Right ventricle myocardium inferior (tissue), 1 donor: ENCODE measurements around the gene FBN1. TPM values are rescaled to one million over a fixed set of nuclear protein-coding genes. Genes with fewer than 3 reads are reported as not detected.

ENCODE experiments used
- ATAC-seq: fragments of 200-7000 bp; cut with Tn5 transposase; one replicate; pipeline ENCODE4 v1.9.1; 2020; ENCODE audit warnings: mild to moderate bottlenecking, moderate library complexity
- DNase-seq: peaks from one replicate; pipeline ENCODE4 v3.0.0; 2021; ENCODE audit errors: missing footprints
- intact Hi-C: fragments of 100-400 bp; cut with DNase I; formaldehyde crosslinking; loops from one replicate; pipeline ENCODE4 v1.11.0; 2022
- total RNA-seq: library from RNA; stranded (reverse); fragmentation: NEBNext Ultra II Directional; extraction: Animal tissue kit (Norgen Biotek cat#: 25700); gene quantifications from one replicate; pipeline ENCODE4 v1.2.1, GENCODE V29; 2021
- donor health status: DM: no; HTN: yes; CAD: no; lungs with severe emphysema.

The FBN1 gene
- total RNA-seq, 1 donor from 2014 or later, result 41.0 TPM

DNA sequence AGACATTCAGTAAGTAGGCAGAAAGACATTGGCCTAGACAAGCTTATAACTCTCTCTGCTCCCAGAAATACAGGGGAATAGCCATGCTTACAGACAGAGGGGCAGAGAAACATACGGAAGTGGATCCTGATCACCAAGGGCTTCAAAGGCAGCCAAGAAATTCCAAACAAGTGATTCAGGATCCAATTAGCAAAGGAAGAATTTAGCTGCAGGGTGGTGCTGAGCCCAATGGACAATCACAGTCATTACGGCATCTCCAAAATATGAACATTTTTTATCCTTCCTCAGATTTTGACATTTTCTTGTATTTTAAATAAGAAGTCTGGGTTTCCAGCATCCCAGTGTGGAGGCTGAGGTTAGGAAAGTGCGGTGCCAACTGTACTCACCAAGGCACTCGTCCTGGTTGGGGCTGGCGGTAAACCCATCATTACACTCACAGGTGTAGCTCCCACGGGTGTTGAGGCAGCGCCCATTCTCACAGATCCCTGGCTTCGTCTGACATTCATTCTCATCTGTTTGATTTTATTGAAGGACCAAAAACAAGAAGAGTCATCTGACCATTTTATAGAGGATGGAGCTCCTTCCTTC is 217.5 kb downstream of the FBN1 start:
- DNase-seq, result no peak

DNA sequence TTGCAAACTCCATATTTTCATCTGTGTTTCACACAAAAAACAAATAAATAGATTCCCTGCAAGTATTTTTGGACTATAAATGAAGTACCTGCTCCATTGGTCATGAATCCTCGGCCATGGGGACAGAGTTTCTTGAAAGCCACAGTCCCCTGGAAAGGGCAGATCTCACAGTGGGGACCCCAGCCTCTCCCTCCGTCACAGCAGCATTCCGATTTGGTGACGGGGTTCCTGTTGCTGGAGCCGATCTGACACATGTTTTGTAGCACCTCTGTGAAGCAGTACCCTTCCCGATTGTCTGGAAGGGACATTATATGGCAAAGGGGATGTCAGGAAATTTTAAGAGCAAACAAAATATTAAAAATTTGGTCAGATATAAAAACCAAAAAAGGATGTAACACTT is 218.0 kb downstream of the FBN1 start:
- intact Hi-C loops, result no loop called here
- no peak for DNase-seq
- ATAC-seq, result no peak

More for the DNA sequence above, 217.5 kb downstream of the FBN1 start:
- intact Hi-C loops, result no loop called here
- no peak for ATAC-seq

- ATAC-seq, result no peak
- intact Hi-C loops, result no loop called here
- no peak for DNase-seq
Observed at GRCh38 chr15:48426941-48427340, 218.6 kb downstream of the FBN1 start.

DNA sequence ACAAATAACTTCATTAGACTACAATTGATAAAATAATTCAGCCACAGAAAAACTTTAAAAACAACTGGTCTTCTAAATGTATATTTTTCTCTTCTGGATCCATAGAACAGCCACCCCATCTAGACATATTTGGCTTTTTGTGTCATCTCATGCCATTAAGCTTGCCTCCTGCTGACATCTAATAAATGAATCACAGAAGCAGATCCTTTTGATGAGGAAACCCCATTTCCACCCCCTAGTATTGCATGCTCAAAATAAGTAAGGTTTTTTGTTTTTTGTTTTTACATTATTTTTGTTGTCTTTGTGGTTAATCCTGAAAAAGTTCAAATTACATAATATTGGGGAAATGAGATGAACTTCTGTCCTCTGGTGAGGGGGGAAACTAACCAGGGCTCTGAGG is 219.5 kb downstream of the FBN1 start:
- no peak for DNase-seq
- intact Hi-C loops, result no loop called here
- ATAC-seq, result no peak

- no peak for ATAC-seq
- intact Hi-C loops, result no loop called here
Observed at GRCh38 chr15:48425051-48425450, 220.5 kb downstream of the FBN1 start.

DNA sequence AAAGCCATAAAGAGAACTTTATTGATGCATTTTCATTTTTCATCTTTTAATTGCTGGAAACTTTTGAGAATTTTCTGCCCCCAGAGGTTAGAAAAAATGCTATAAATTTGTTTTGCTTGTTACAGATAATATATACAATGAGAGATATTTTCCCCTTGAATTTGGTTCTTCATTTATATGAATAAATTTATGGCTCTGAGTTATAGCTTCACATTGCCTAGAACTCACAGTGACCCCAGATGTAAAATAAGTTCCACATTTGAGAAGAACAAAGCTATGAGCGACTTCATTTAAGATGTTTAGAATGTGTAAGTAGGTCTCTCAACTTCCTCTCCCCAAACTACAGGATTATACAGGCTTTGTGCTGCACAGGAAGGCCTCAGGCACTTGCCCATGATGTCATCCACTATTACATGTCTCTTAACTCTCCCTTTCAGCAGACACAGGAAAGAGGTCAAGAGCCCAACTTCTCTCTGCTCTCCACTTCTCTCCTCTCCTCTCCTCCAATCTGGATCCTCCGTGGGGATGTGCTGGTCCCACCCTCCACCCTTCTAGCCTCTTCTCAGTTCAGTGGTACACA is 221.5 kb downstream of the FBN1 start:
- ATAC-seq (no peak), DNase-seq (no peak)
- intact Hi-C loops, result no loop called here

More at GRCh38 chr15:48425051-48425450, 220.5 kb downstream of the FBN1 start:
- no peak for DNase-seq

DNA sequence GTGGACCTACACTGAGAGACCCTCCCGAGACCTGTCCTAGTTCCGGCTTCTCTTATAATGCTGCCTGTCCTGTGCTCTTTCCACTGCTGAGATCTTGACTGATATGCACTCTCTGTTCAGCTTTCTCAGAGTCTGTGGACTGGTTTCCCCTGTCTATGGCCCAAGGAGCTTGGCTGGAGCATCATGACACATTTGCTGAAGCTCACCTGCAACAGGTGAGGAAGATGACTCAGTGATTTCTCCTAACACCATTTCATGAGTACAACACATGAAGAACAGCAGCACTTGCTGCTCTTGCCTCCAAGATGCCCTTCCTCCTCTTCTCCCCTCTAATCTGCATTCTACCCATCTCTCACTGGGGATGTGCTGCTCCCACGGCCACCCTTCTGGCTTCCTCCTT is 222.2 kb downstream of the FBN1 start:
- intact Hi-C loops, result no loop called here
- no peak for DNase-seq
- no peak for ATAC-seq

GRCh38 chr15:48422401-48422800 is 223.1 kb downstream of the FBN1 start:
- intact Hi-C loops, result no loop called here
- no peak for DNase-seq
- ATAC-seq, result no peak

GRCh38 chr15:48421362-48421761 is 224.1 kb downstream of the FBN1 start:
- DNase-seq (no peak), ATAC-seq (no peak)
- intact Hi-C loops, result no loop called here

DNA sequence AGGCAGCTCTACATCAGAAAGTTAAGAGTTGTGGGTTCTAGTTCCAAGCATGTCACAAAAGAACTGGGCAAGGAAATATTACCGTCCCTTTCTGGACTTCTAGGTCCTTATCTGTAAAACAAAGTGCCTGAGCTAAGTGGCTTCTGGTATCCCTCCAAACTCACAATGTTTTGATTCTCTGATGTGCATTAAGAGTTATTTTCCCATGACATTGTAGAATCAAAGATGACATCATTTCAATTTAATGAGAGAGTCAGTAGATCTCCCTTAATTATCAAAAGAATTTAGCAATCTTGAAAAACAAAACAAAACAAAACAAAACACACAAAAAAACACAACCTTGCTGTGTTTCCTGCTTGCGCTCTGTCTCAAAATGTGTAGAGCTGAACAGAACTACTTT is 225.6 kb downstream of the FBN1 start:
- intact Hi-C loops, result loop anchor here (10.0 kb wide), 1 partner anchor 55 kb away; no protein-coding TSS in a partner anchor
- ATAC-seq (no peak), DNase-seq (no peak)

DNA sequence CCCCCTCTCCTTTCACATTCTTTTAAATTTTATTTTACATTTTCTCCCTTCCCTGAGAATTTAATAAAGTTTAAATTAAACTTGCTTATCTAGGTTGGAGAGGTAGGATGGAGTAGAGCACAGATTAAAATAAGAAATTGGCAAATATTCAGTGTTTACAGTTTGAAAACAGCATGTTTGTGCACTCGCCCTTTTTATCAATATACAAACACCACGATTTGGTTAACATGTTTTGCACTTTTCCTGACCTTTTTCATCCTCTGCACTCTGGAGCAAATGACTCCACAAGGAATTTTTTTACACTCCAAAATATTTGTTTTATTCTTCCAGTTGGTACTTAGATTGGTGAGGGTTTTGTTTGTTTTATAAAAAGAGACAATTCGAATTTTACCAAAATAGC is 227.2 kb downstream of the FBN1 start:
- ATAC-seq, result no peak
- no peak for DNase-seq
- intact Hi-C loops, result loop anchor here (10.0 kb wide), 1 partner anchor 54 kb away; no protein-coding TSS in a partner anchor

GRCh38 chr15:48416301-48416700 is 229.2 kb downstream of the FBN1 start:
- ATAC-seq, result no peak
- intact Hi-C loops, result loop anchor here (10.0 kb wide), 1 partner anchor 52 kb away; no protein-coding TSS in a partner anchor

DNA sequence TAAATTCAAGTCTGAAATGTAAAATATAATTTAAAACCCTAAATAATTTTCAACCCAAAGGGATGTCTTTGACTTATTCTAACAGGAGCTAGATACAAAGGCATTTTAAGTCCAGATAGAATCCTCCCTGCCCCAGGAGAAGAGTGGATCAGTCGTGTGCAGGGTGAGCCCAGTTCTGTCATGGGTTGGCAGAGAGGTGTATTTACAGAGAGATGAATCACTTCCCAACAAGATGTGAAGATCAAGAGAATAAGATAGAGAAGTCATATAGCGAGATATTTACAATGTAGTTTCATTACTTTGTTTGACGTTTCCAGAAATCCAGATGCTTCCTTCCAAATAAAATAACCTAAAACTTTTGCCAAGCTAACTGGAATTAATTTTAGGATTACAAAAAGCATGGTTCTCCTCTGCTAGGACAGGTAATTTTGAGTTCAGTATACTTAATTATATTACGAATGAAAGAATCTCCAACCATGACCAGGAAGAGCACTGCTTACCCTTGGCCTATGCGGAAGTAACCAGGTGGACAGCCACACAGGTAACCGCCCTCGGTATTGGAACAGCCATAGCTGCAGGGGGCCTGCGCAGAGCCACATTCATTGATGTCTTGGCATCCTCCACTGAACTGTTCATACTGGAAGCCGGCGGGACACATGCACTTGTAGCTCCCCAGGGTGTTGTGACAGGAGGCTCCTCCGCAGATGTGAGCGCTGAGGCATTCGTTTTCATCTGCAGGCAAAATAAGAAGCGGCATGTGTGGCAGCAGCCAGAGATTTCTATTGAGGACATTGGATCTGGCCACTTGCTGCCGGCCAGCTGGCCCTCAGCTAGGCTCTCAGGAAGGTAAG is 230.2 kb downstream of the FBN1 start:
- intact Hi-C loops, result loop anchor here (10.0 kb wide), 1 partner anchor 50 kb away; no protein-coding TSS in a partner anchor
- ATAC-seq, result no peak
- no peak for DNase-seq

More at GRCh38 chr15:48416301-48416700, 229.2 kb downstream of the FBN1 start:
- DNase-seq, result no peak

- peak; percentile 49 for ATAC-seq
- intact Hi-C loops, result loop anchor here (10.0 kb wide), 1 partner anchor 49 kb away; no protein-coding TSS in a partner anchor
Observed at GRCh38 chr15:48414015-48414414, 231.5 kb downstream of the FBN1 start.

GRCh38 chr15:48413304-48413703 is 232.2 kb downstream of the FBN1 start:
- intact Hi-C loops, result loop anchor here (10.0 kb wide), 1 partner anchor 49 kb away; no protein-coding TSS in a partner anchor
- ATAC-seq (peak; percentile 68), DNase-seq (no peak)

More at GRCh38 chr15:48414015-48414414, 231.5 kb downstream of the FBN1 start:
- DNase-seq, result no peak

DNA sequence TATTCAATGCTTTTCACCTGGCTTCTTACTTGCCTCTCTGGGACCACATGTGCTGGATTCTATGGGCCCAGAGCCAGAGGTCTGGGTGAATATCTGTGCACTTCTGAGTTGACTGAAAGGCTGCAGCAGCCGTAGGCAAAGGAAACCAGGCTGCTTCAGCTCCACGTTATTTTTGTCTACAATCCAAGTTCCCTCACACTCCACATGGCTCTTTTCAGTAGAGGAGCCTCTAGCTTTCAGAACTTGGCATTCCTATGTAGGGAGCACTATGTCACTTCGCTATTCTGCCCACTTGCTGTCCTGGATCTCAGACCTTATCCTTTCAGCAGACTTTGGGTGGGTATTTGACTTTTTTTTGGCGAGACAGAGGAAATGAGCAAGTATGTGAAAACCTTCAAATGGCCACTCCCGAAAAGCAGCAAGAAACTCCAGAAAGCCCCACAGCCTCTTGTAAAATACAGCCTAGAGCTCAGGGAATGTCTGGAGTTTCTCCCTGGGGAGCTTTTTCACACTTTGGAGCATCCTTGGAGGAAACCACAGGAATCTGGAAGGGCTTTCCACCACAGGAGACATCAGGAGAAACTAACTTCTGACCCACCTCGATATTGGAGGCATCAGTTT is 233.4 kb downstream of the FBN1 start:
- no peak for DNase-seq
- intact Hi-C loops, result loop anchor here (10.0 kb wide), 1 partner anchor 47 kb away; no protein-coding TSS in a partner anchor
- peak; percentile 49 for ATAC-seq

DNA sequence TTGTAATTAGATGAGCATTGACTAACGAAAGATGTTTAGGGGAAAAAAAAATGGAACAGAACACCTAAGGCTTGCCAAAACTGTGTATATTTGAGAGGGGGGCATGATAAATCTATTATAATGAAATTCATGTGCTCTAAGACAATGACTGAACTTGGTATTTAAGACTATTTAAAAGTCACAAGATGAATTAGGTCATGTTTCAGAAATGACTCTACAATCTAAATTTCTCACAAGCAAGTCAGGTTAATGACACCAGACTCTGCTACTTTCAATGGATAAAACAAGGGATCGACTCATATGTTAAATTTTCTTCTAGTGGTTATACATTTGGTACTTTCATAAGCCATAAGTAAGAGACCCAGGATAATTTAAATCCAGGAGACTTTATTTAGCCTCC is 235.9 kb downstream of the FBN1 start:
- DNase-seq, result no peak
- intact Hi-C loops, result loop anchor here (10.0 kb wide), 1 partner anchor 45 kb away; no protein-coding TSS in a partner anchor
- no peak for ATAC-seq

DNA sequence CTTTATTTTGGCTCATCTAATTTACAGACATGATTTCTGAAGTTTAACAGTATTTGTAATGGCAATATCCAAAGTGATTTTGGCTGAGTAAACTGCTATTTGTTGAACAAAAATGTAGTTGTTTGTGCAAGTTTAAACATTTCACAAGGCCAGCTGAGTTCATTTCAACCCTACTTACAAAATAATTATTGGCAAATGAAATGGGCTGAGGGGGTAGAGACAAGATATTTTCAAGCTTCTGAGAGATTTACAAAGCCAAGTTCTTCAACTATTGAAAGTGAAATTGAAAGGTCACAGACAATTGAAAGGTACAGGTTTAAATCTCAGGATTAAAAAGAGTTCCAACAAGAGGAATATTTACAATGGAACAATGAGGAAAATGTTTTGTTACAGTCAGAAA is 237.2 kb downstream of the FBN1 start:
- intact Hi-C loops, result no loop called here
- DNase-seq (no peak), ATAC-seq (no peak)

- intact Hi-C loops, result no loop called here
- ATAC-seq (no peak), DNase-seq (no peak)
Observed at GRCh38 chr15:48407646-48408045, 237.9 kb downstream of the FBN1 start.
